DMS79 (cell line): ENCODE data around the gene SPTBN1.
A peak's percentile ranks its signal among the peaks of the same experiment; 100 is the strongest.
"Not testable (repeated sequence)": the region's sequence is repeated elsewhere in the genome, so short reads cannot be mapped to it uniquely, and the experiment has no call there.

Source experiments
- DNase-seq: peaks from one replicate; lab custom pipeline; 2025; lab: John Stamatoyannopoulos, UW

SPTBN1 gene

DNA sequence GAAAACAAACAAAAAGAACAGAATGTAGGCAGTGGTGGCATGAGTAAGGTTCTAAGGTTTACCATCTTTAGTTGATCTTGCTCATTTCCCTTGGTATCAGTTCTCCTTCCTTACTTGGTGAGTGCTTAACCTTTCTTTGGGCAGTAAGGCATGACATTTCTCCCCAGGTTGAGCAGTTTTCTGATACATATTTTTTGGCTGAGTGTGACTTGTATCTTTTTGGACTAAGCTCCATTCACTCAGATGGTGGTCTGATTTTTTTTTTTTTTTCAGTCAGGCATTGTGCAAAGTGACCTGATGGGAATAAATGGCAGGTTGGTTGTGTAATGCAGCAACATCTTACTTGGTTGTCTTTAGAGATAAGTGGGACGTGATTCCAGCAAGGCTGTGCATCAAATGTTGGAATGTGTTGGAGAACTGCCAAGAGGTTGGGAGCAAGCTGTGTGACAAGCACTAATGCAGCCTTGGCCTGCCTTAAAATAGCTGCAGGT is 15.1 kb downstream of the SPTBN1 start:
- DNase-seq: peak; percentile 55

DNA sequence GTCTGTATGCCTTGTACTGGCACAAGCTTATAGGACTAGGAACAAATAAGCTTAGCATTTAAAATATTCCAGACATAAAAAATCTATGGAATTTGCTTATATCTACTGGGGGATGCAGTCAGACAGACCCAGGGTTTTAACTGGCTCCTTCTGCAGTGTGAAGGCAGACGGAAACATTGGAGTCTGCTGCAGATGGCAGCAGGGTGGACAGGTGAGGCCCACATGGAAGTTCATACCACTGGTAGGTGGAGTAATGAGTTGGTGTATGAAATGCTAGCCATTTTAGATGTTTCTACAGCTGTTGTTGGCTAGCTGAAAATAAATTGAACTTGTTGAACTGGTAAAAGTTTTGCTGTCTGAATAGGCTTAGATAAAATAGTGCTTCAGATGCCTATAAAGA is 17.7 kb downstream of the SPTBN1 start:
- DNase-seq: no peak

- DNase-seq: no peak
Observed at GRCh38 chr2:54475285-54475684, 19.2 kb downstream of the SPTBN1 start.

DNA sequence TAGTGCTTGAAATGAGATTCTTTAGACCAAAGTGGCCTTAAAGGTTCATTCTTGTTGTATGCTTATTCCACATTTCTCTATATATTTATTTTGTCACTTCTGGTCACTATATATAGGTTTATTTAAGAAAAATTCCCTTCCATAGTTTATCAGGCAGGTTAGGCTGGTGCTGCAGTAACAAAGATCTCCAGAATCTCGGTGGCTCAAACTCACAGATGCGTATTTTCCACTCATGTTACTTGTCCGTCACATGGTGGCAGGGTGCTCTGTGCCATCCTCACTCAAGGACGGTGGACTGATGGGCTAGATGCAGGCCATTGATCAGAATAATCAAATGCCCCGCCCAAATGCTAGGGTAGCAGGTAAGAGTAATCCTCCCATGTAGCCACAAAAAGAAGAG is 19.8 kb downstream of the SPTBN1 start:
- DNase-seq: no peak

- DNase-seq: no peak
Observed at GRCh38 chr2:54476852-54477251, 20.7 kb downstream of the SPTBN1 start.

DNA sequence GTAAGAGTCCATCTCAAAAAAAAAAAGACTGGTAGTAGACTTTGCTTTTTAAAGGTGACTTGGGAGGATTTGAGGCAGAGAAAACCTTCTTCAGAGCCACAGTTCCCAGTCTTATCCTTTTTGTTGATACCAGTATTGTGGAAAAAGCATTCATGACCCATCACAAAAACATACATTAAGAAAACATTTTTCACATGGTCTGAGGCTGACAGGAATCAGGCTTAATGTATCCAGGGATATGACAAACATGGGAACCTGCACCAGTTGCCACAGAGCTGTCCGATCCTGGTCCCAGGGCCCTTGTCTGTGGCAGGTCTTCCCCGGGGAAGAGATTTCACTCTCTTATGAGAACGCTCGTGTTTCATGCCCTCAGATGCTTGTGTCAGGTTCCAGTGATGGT is 21.8 kb downstream of the SPTBN1 start:
- DNase-seq: no peak

DNA sequence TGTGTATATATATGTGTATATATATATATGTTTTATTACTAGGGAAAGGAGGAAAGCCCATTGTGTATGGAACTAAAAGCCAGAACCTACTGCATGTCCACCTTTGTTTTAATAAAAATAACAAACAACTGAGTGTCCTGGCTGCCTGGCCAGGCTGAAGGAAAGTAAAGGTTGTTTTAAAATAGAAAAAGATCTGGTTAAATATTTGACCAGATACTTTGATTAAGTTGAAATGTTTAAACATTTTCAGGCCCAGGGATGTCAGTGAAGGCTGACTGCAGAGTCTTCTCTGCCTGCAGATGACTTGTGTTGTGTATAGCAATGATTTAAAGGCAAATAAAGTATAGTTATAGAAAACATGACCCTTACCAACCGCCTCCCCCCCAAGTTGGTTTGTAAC is 22.8 kb downstream of the SPTBN1 start:
- DNase-seq: no peak

DNA sequence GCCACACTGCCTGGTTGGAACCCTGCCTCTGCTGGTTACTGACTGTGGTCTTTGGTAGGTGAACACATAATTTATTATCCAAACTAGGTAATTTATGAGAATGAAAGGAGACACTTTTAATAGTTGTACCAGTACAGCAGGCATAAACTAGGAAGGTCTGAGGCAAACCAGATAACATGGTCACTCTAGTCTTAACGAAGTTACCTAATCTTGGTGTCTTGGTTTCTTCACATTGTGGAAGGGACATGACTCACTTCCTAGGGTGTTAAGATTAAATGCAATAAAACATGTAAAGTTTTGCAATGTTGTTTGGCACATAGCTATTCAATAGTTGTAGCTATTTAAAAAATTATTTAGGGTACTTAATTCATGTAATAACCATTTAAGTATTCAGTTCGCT is 23.3 kb downstream of the SPTBN1 start:
- DNase-seq: no peak

DNA sequence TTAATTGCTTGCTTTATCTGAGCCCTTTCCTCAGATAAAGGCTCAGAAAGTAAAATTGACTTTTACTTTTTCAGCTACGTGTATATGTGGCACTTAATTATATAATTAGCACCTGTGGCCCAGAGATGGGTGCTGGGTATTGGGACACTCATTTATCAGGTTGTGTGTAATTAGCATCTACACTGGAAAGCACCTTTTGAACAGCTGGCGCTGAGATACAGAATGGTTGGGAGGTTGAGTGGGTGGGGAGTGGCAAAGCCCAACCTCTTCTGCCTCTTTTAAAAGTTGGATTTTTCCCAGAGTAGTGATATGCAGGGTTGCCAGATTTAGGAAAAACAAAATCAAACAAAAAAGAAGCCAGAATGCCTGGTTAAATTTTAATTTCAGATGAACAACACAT is 23.9 kb downstream of the SPTBN1 start:
- DNase-seq: no peak

- no peak for DNase-seq
Observed at GRCh38 chr2:54481686-54482085, 25.6 kb downstream of the SPTBN1 start.

- DNase-seq: no peak
Observed at GRCh38 chr2:54482715-54483114, 26.6 kb downstream of the SPTBN1 start.

GRCh38 chr2:54483426-54483825 is 27.3 kb downstream of the SPTBN1 start:
- DNase-seq: no peak

DNA sequence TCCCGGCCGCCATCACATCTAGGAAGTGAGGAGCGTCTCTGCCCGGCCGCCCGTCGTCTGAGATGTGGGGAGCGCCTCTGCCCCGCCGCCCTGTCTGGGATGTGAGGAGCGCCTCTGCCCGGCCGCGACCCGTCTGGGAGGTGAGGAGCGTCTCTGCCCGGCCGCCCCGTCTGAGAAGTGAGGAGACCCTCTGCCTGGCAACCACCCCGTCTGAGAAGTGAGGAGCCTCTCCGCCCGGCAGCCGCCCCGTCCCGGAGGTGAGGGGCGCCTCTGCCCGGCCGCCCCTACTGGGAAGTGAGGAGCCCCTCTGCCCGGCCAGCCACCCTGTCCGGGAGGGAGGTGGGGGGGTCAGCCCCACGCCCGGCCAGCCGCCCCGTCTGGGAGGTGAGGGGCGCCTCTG is 29.6 kb downstream of the SPTBN1 start:
- DNase-seq: not testable (repeated sequence)

- no peak for DNase-seq
Observed at GRCh38 chr2:54486766-54487165, 30.6 kb downstream of the SPTBN1 start.

DNA sequence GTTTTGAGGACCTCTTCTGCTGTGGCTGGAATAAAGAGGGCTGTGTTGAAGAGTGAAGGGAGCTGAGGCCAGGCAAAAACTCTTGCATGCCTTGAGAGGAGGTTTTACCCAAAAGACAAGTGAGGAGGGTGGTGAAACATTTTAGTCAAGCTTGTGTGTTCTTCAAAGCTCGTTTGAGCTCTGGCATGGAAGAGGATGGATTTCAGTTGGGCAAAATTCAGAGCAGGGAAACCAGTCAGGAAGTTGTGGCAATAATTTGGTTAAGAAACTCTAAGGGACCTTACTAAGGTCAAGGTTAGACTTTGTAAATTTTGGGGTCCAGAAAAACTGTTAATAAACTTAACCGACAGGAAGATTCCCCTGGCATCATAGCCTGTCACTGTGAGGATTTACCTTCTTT is 34.7 kb downstream of the SPTBN1 start:
- DNase-seq: no peak

GRCh38 chr2:54492335-54492734 is 36.2 kb downstream of the SPTBN1 start:
- DNase-seq: no peak

- DNase-seq: no peak
Observed at GRCh38 chr2:54494087-54494486, 38.0 kb downstream of the SPTBN1 start.

DNA sequence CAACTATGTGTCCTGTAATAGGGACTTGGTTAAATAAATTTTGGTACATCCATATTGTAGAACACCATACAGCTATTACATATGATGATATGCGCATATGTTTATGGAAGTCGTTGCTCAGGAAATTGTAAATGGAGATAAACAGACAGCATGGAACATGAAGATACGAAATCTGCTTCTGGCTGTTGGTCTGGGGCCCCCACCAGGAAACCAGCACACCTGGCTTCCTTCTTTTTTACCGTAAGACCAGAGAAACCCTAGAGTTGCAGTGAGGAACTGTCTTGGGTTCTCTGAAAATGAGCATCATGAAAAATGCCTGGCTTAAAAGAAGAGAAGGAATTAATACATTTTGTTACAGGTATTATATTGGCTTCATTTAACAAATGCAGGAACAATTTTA is 40.8 kb downstream of the SPTBN1 start:
- DNase-seq: no peak

GRCh38 chr2:54497763-54498680 is 41.9 kb downstream of the SPTBN1 start:
- DNase-seq: no peak

GRCh38 chr2:54499661-54500060 is 43.5 kb downstream of the SPTBN1 start:
- DNase-seq: no peak

GRCh38 chr2:54500404-54501205 is 44.5 kb downstream of the SPTBN1 start:
- DNase-seq: no peak

DNA sequence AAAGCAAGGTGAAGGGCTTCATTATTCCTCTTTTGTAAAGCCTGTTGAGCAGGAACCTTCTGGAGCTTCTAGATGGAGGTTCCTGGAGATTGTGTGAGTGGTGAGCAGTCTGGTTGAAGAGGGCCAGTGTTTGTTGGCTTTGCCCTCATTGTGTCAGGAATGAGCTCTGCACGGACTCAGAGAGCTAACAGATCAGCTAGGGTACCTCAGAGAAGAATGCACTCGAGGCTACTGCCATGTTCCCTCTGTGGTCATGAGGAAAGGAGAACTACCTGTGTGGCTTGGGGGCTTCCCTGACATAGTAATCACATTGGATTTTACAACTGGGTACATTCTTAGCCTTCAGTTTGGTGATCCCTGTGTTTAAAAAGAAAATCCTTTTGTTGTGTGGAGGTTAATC is 46.6 kb downstream of the SPTBN1 start:
- no peak for DNase-seq

DNA sequence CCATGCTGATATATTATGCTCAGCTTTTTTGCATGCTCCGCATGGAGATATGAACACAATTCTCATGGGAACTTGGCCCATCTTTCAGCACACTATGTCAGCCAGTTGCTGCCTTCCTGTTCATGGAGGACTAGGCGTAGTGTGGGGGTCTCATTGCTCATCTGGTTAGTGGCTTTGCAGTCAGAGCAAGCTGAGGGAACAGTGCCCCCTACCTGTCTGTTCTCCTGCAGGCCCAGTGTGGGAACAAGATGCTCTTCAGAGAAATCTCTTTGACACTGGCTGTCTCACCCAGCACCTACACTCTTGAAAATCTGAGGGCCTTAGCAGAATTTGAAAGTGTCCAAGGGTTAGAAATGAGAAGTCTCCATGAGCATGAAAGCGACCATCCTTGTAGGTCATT is 47.1 kb downstream of the SPTBN1 start:
- DNase-seq: no peak
